GM23248 (cell line): ENCODE measurements around the gene PRRT3. TPM values are rescaled to one million over a fixed set of nuclear protein-coding genes. Genes with fewer than 3 reads are reported as not detected.
A peak's percentile ranks its signal among the peaks of the same experiment; 100 is the strongest.
"Not testable (repeated sequence)": the region's sequence is repeated elsewhere in the genome, so short reads cannot be mapped to it uniquely, and the experiment has no call there.

ENCODE experiments used
- DNase-seq: peaks from one replicate; pipeline ENCODE4 v3.0.0-alpha.2; 2015
- H2AFZ ChIP-seq: fragments of 200-600 bp; sonication (generic); 2 replicates; pipeline ENCODE4 v1.6.1; 2016; ENCODE audit warnings: antibody characterized with exemption
- H3F3A ChIP-seq: fragments of 200-600 bp; sonication (generic); 2 replicates; pipeline ENCODE4 v1.6.1; 2016; ENCODE audit warnings: mild to moderate bottlenecking, antibody characterized with exemption, mixed run types; ENCODE audit not compliant: insufficient read depth
- H3K27ac ChIP-seq: fragments of 200-600 bp; sonication (generic); 2 replicates; pipeline ENCODE4 v1.5.1; 2016; ENCODE audit warnings: mild to moderate bottlenecking
- H3K27me3 ChIP-seq: fragments of 200-600 bp; sonication (generic); replicated peaks from 2 replicates; pipeline ENCODE4 v1.6.1; 2016; ENCODE audit warnings: mild to moderate bottlenecking; ENCODE audit not compliant: insufficient read depth
- H3K36me3 ChIP-seq: fragments of 200-600 bp; sonication (generic); 2 replicates; pipeline ENCODE4 v1.6.1; 2016; ENCODE audit warnings: low read depth, mild to moderate bottlenecking
- H3K4me1 ChIP-seq: fragments of 200-600 bp; sonication (generic); 2 replicates; pipeline ENCODE4 v1.6.1; 2016; ENCODE audit warnings: mild to moderate bottlenecking; ENCODE audit not compliant: insufficient read depth
- H3K4me2 ChIP-seq: fragments of 200-600 bp; sonication (generic); one replicate; pipeline ENCODE4 v1.6.1; 2016; ENCODE audit warnings: mild to moderate bottlenecking; ENCODE audit not compliant: unreplicated experiment
- H3K4me3 ChIP-seq: fragments of 200-600 bp; sonication (generic); 2 replicates; pipeline ENCODE4 v1.5.1; 2016; ENCODE audit warnings: mild to moderate bottlenecking
- H3K79me2 ChIP-seq: fragments of 200-600 bp; sonication (generic); 2 replicates; pipeline ENCODE4 v1.6.1; 2016; ENCODE audit warnings: mild to moderate bottlenecking; ENCODE audit not compliant: insufficient read depth
- H3K9ac ChIP-seq: fragments of 200-600 bp; sonication (generic); 2 replicates; pipeline ENCODE4 v1.6.1; 2016; ENCODE audit warnings: mild to moderate bottlenecking
- H3K9me2 ChIP-seq: fragments of 200-600 bp; sonication (generic); 2 replicates; pipeline ENCODE4 v1.6.1; 2016; ENCODE audit warnings: mixed run types, mild to moderate bottlenecking, moderate library complexity; ENCODE audit not compliant: insufficient read depth
- H3K9me3 ChIP-seq: fragments of 200-600 bp; sonication (generic); one replicate; pipeline ENCODE4 v1.6.1; 2017; ENCODE audit warnings: low read depth
- H4K20me1 ChIP-seq: fragments of 200-600 bp; sonication (generic); 2 replicates; pipeline ENCODE4 v1.6.0; 2016; ENCODE audit not compliant: insufficient read depth
- EZH2 ChIP-seq: fragments of 200-600 bp; sonication (generic); IDR thresholded peaks from 2 replicates; pipeline ENCODE4 v1.6.1; 2018; ENCODE audit warnings: antibody characterized with exemption, mild to moderate bottlenecking; ENCODE audit not compliant: insufficient read depth, poor library complexity, severe bottlenecking
- EZH2phosphoT487 ChIP-seq: fragments of 200-600 bp; sonication (generic); IDR thresholded peaks from 2 replicates; pipeline ENCODE4 v1.6.1; 2018; ENCODE audit warnings: antibody characterized with exemption, moderate library complexity, mild to moderate bottlenecking, low read depth; ENCODE audit not compliant: insufficient read depth
- WGBS, 2 experiments: methylation state at CpG; one replicate each; pipeline ENCODE4 v1.1.6; 2015 to 2017; ENCODE audit warnings: low lambda C conversion rate in 2 of 2, low coverage in 1 of 2; ENCODE audit errors: missing lambda C conversion rate in 2 of 2; 5-methylcytosine and 5-hydroxymethylcytosine counted together
- in situ Hi-C: fragments of 300-500 bp; cut with MboI; formaldehyde crosslinking; loops from 2 replicates; pipeline ENCODE4 v1.15.0; 2020
- polyA plus RNA-seq: library from polyadenylated mRNA; unstranded; fragments of >200 nt; fragmentation: Nextera tagmentation; extraction: Ambion mirVana; gene quantifications from 2 replicates; pipeline ENCODE4 v1.2.1, GENCODE V29; 2016
- total RNA-seq: library from RNA; depleted of rRNA; stranded (reverse); fragments of >200 nt; shearing (Covaris generic); gene quantifications from 2 replicates; pipeline ENCODE4 v1.2.3, GENCODE V29; 2014

The PRRT3 gene
- total and polyA plus RNA-seq, 2 experiments from 2014 or later, result 4.3 to 7.5 TPM

- Histone ChIP-seq H3K79me2 (no peaks in the 10 kb centered on the region), H2AFZ (peak within 1 kb of the TSS; percentile 84), H3K27ac (peak within 1 kb of the TSS; percentile 50), H3K9me2 (no peaks in the 10 kb centered on the region), H3K4me2 (peak within 1 kb of the TSS; percentile 62), H3K36me3 (no peaks in the 10 kb centered on the region), H3K9ac (peak within 1 kb of the TSS; percentile 42; the same call in 1 of the 2 replicates), H4K20me1 (no peaks in the 10 kb centered on the region), H3K4me1 (peaks cover 12% of the 10 kb centered on the region), H3K4me3 (peak within 1 kb of the TSS; percentile 24; the same call in 1 of the 2 replicates), H3F3A (no peaks in the 10 kb centered on the region), H3K9me3 (no peaks in the 10 kb centered on the region), H3K27me3 (no peaks in the 10 kb centered on the region)
- TF ChIP-seq EZH2 (no peak), EZH2phosphoT487 (no peak)
- in situ Hi-C loops, result no loop called here
- WGBS, 2 experiments, result 48 to 56% methylated on average over 12 to 13 of the region's 13 CpGs
- DNase-seq, result no peak
Observed at GRCh38 chr3:9902372-9903237, 49.6 kb downstream of the PRRT3 start, which contains the start of gene IL17RE. Gene IL17RE, plus strand, starts transcription at chr3:9902848. Its CDS starts 85 bp downstream, at chr3:9902933.

- Histone ChIP-seq H3K36me3 (no peaks in the 10 kb centered on the region), H3K27me3 (no peaks in the 10 kb centered on the region), H2AFZ (peak overlapping the region; percentile 84; the same call in 1 of the 2 replicates), H3K4me1 (peaks cover 12% of the 10 kb centered on the region), H3K27ac (no peak overlapping the region), H4K20me1 (no peaks in the 10 kb centered on the region), H3K9me3 (no peaks in the 10 kb centered on the region), H3K79me2 (no peaks in the 10 kb centered on the region), H3F3A (no peaks in the 10 kb centered on the region), H3K9me2 (no peaks in the 10 kb centered on the region), H3K4me2 (no peak overlapping the region), H3K4me3 (no peak overlapping the region), H3K9ac (no peak overlapping the region)
- no peak for TF ChIP-seq EZH2
- no peak for TF ChIP-seq EZH2phosphoT487
- in situ Hi-C loops, result no loop called here
- WGBS, 2 experiments, result 93% methylated on average over 5 of the region's 5 CpGs
- DNase-seq, result no peak
Observed at GRCh38 chr3:9901967-9902366, 50.2 kb downstream of the PRRT3 start.

GRCh38 chr3:9900965-9901415 is 51.2 kb downstream of the PRRT3 start:
- H3K9me2 ChIP-seq, H3K4me2 ChIP-seq, H3K27ac ChIP-seq, H2AFZ ChIP-seq, H3K36me3 ChIP-seq, H4K20me1 ChIP-seq, in situ Hi-C loops, H3K9ac ChIP-seq, H3F3A ChIP-seq, DNase-seq, H3K4me3 ChIP-seq, H3K79me2 ChIP-seq, H3K27me3 ChIP-seq, H3K9me3 ChIP-seq: not testable (repeated sequence)
- 85 to 94% methylated on average over 6 of the region's 6 CpGs for WGBS, 2 experiments
- peaks cover 12% of the 10 kb centered on the region for H3K4me1 ChIP-seq

GRCh38 chr3:9899289-9899791 is 52.9 kb downstream of the PRRT3 start:
- H3K4me2 ChIP-seq, result no peak overlapping the region
- H3K36me3 ChIP-seq, result peaks cover 6% of the 10 kb centered on the region; the same call in 1 of the 2 replicates
- TF ChIP-seq EZH2, result no peak
- TF ChIP-seq EZH2phosphoT487, result no peak
- no peaks in the 10 kb centered on the region for H3K9me3 ChIP-seq
- H3K79me2 ChIP-seq, result peaks cover 12% of the 10 kb centered on the region
- H3K27ac ChIP-seq, result no peak overlapping the region
- peaks cover 12% of the 10 kb centered on the region for H3K4me1 ChIP-seq
- no peak overlapping the region for H3K9ac ChIP-seq
- no peak overlapping the region for H2AFZ ChIP-seq
- H3F3A ChIP-seq, result no peaks in the 10 kb centered on the region
- WGBS, 2 experiments, result 81 to 85% methylated on average over 2 to 3 of the region's 3 CpGs
- no peak for DNase-seq
- in situ Hi-C loops, result no loop called here
- no peak overlapping the region for H3K4me3 ChIP-seq
- H3K27me3 ChIP-seq, result no peaks in the 10 kb centered on the region
- no peaks in the 10 kb centered on the region for H3K9me2 ChIP-seq
- no peaks in the 10 kb centered on the region for H4K20me1 ChIP-seq
